Kidney (tissue), 14 donors: ENCODE results near the gene SLX4. TPM values are rescaled to one million over a fixed set of nuclear protein-coding genes. Genes with fewer than 3 reads are reported as not detected.

ENCODE experiments used
- DNase-seq, 5 donors: peaks; one replicate each; pipeline ENCODE4 v3.0.0-alpha.2; 2013 to 2020
- FAIRE-seq: peaks from 2 replicates; lab custom pipeline; 2012; peaks lifted over from hg19 to GRCh38; lab: Jason Lieb, UNC
- H3K27ac ChIP-seq, 2 donors: one replicate each; pipeline ENCODE4 v1.7.0; 2013; ENCODE audit warnings: low read depth in 2 of 2, low read length in 2 of 2, inconsistent platforms in 1 of 2
- H3K27me3 ChIP-seq: one replicate; pipeline ENCODE4 v1.7.1; 2013; ENCODE audit warnings: low read length, inconsistent platforms; ENCODE audit not compliant: control insufficient read depth, insufficient read depth
- H3K36me3 ChIP-seq, 3 donors: one replicate each; pipeline versions ENCODE4 v1.7.0 to v1.7.1; 2013; ENCODE audit warnings: low read length in 3 of 3, control low read depth in 1 of 3, inconsistent platforms in 1 of 3; ENCODE audit not compliant: insufficient read depth in 3 of 3, control insufficient read depth in 2 of 3
- H3K4me1 ChIP-seq, 3 donors: one replicate each; pipeline versions ENCODE4 v1.7.0 to v1.7.1; 2013; ENCODE audit warnings: low read length in 3 of 3, inconsistent platforms in 1 of 3, low read depth in 1 of 3; ENCODE audit not compliant: control insufficient read depth in 2 of 3, insufficient read depth in 2 of 3
- H3K4me3 ChIP-seq, 3 donors: one replicate each; pipeline versions ENCODE4 v1.7.0 to v1.8.1; 2013; ENCODE audit warnings: low read length in 3 of 3, control low read depth in 1 of 3, inconsistent platforms in 1 of 3
- H3K9ac ChIP-seq, 3 donors: one replicate each; pipeline versions ENCODE4 v1.7.0 to v1.7.1; 2013; ENCODE audit warnings: low read length in 3 of 3, control low read depth in 1 of 3, inconsistent platforms in 1 of 3
- H3K9me3 ChIP-seq, 3 donors: one replicate each; pipeline versions ENCODE4 v1.7.0 to v1.7.1; 2013; ENCODE audit warnings: low read length in 3 of 3, control low read depth in 1 of 3, inconsistent platforms in 1 of 3; ENCODE audit not compliant: control insufficient read depth in 2 of 3, insufficient read depth in 1 of 3
- intact Hi-C: fragments of 100-400 bp; cut with DNase I; formaldehyde crosslinking; loops from one replicate; pipeline ENCODE4 v1.11.1; 2022
- polyA plus RNA-seq: library from polyadenylated mRNA; stranded (reverse); fragments of 350-450 nt; fragmentation: Illumina TruSeq; extraction: RNeasy Lipid Tissue Mini Kit (QIAGEN cat#74804); gene quantifications from one replicate; pipeline ENCODE4 v1.2.3, GENCODE V29; 2014; ENCODE audit warnings: low read depth, low replicate concordance; ENCODE audit not compliant: insufficient read depth
- total RNA-seq: library from RNA; stranded (reverse); fragmentation: NEBNext Ultra II Directional; extraction: Animal tissue kit (Norgen Biotek cat#: 25700); gene quantifications from one replicate; pipeline ENCODE4 v1.2.1, GENCODE V29; 2021
- TF ChIP-seq, protein P1 (sequence below): IDR thresholded peaks from 3 replicates; pipeline ENCODE4 v1.5.1; 2012; ENCODE audit warnings: mild to moderate bottlenecking, moderate library complexity, borderline replicate concordance; ENCODE audit not compliant: insufficient read depth; ENCODE audit errors: extremely low read depth
- donor health status: control.
- donor health status: control.
- donor health status: control.
- donor health status: control.
- donor health status: control.
- donor health status: DM: yes; HTN: yes; CAD: no.
- donor health status: Normal renal cell carcinoma (clear cell type).

Gene SLX4
- total and polyA plus RNA-seq, 2 donors from 2014 or later, result 1.0 to 4.8 TPM

DNA sequence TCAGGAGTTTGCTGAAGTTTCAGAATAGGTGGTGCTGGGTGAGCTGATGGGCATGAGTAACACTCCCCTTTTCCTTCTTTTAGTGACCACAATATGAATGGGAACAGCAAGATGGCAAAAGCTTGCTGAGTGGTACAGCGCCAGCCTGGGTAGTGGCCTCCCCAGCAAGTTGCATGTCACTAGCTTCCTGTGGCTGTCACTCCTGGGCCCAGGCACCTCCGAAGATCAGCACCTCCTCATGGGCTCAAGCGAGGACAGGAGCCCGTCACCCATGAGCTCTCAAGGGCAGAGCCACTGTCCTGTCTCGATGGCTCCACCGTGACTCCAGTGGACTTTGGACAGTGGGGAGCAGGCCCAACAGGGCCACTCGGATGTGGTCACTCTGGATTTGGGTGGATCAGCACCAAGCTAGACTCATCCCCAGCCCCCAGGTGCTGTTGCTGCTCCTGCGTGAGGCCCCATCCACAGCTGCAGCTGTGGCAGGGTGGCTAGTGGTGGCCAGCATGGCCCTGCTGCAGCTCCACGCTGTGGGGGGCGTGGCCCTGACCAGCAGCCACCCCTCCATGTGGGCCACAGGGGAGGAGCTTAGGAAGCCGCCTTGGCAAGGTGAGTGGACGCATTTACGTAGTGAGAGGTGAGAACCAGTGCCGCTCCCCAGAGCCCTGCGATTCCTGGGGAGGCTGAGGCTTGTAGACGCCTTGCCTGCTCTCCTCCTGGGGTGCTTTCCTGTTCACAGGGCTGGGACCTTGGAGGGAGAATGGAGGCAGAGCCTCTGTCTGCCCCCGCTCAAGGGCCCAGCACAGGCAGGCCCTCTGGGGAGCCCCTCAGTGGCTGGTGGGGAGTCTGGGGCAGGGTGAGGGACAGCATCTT, 29.5 kb upstream of the SLX4 start:
- FAIRE-seq (no peak), DNase-seq (no peak)
- Histone ChIP-seq H3K9ac (no peak overlapping the region), H3K4me1 (peaks cover 2 to 16% (median 4%) of the 10 kb centered on the region in 3 donors), H3K27me3 (no peaks in the 10 kb centered on the region), H3K4me3 (no peak overlapping the region), H3K27ac (no peak overlapping the region), H3K9me3 (no peaks in the 10 kb centered on the region), H3K36me3 (peaks cover 0 to 2% (median 0%) of the 10 kb centered on the region in 3 donors)
- TF ChIP-seq, protein P1, sequence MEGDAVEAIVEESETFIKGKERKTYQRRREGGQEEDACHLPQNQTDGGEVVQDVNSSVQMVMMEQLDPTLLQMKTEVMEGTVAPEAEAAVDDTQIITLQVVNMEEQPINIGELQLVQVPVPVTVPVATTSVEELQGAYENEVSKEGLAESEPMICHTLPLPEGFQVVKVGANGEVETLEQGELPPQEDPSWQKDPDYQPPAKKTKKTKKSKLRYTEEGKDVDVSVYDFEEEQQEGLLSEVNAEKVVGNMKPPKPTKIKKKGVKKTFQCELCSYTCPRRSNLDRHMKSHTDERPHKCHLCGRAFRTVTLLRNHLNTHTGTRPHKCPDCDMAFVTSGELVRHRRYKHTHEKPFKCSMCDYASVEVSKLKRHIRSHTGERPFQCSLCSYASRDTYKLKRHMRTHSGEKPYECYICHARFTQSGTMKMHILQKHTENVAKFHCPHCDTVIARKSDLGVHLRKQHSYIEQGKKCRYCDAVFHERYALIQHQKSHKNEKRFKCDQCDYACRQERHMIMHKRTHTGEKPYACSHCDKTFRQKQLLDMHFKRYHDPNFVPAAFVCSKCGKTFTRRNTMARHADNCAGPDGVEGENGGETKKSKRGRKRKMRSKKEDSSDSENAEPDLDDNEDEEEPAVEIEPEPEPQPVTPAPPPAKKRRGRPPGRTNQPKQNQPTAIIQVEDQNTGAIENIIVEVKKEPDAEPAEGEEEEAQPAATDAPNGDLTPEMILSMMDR, result no peak
- intact Hi-C loops, result no loop called here

DNA sequence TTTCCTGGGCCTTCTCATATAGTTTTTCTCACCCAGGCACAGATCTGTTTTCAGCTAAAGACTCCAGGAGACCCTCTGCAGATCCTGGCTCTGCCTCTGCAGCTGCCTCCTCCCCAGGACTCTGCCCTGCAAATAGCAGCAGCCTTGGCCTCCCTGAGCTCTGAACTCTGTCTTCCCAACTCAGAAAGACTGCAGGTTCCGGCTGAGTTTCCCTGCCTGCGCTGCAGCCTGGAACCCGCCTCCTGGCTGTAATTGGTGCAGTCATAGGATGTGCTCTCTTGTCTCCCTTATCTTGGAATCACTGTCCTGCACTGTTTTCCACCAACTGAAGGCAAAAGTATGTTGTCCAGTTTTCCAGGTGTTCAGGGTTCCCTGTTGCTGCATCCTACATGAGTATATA, 28.8 kb upstream of the SLX4 start:
- intact Hi-C loops, result no loop called here
- H3K27me3 ChIP-seq, result no peaks in the 10 kb centered on the region
- DNase-seq, result no peak
- H3K9ac ChIP-seq, result no peak overlapping the region
- H3K36me3 ChIP-seq, result peaks cover 0 to 2% (median 0%) of the 10 kb centered on the region in 3 donors
- TF ChIP-seq, protein P1, result no peak
- peaks cover under 1 to 10% (median 4%) of the 10 kb centered on the region in 3 donors for H3K4me1 ChIP-seq
- H3K4me3 ChIP-seq, result no peak overlapping the region
- H3K9me3 ChIP-seq, result no peaks in the 10 kb centered on the region
- no peak for FAIRE-seq
- no peak overlapping the region for H3K27ac ChIP-seq

DNA sequence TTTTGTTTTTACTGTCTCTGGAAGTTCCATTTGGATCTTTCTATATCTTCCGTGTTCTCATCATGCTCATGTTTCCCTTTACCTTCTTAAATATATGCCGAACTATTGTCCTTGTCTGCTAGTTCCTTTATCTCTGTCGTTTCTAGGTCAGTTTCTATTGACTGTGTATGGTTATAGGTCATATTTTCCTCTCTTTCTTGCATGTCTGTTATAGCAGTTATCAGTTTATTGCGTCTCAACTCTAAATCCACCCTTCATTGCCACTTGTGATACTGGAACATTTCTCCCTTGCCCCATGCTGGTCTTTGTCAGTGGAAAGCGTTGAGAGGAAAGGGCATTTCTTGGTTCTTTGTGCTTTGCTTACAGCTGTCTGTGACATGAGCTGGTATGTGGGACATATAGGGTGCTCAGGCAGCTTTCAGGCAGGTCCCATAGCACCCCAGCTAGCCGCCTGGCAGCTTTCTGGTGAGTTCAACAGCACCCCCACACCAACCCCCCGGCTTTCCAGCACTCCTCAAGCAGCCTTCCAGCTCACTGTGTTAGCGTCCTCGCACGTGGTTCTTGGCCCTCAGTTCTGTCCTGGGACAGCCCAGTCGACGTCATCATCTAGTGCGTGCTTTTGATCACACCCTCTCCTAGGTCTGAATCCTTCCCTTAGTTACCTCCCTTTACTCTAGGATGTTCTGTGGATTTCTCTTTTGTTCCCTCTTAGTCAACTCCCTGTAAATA, 27.7 kb upstream of the SLX4 start:
- no peak for FAIRE-seq
- no peak for DNase-seq
- Histone ChIP-seq H3K9ac (no peak overlapping the region), H3K27me3 (no peaks in the 10 kb centered on the region), H3K9me3 (no peaks in the 10 kb centered on the region), H3K4me3 (no peak overlapping the region), H3K36me3 (peaks cover 0 to 2% (median 0%) of the 10 kb centered on the region in 3 donors), H3K4me1 (peaks cover 0 to 10% (median 4%) of the 10 kb centered on the region in 3 donors), H3K27ac (no peak overlapping the region)
- TF ChIP-seq, protein P1, result no peak
- intact Hi-C loops, result no loop called here
